ENCODE measurements around the gene PXYLP1. TPM values are rescaled to one million over a fixed set of nuclear protein-coding genes. Genes with fewer than 3 reads are reported as not detected.

PXYLP1 gene
- total RNA-seq, 1 donor from 2014 or later = 6.1 TPM

DNA sequence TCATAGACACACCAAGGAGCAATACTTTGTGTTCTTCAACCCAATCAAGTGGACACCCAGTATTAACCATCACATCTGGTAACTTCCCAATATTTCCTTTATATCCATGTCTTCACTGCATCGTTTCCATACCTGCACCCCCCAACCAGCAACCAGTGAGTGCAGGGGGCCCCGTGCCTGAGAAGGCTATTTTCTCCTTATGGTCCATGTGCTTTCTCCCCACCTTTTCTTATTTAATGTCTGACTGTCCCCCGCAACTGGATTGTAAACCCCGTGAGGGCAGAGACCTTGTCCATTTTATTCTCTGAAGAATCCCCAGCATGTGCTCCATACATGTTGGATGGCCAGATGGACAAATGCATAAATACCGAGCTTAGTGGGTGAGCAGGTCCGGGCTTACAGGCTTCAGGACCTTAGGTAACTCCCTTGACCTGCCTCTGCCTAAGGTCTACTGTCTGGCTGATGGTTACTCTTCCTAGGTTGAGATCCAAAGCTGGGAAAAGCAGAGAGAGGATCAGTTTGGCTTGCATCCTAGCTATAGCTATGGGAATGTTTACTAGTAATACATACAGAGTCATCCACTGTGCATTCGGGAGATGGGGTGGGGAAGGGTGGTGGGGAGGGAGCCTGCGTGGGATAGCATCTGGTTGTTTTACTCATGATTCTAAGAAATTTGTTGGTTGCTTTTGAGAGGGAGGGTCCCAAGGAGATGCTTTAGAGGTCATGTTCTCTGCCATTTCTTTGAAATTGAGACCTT lies 41.5 kb downstream of the PXYLP1 start:
- Histone ChIP-seq H3K4me3 (ENCODE audit: insufficient read depth, low read depth, low read length) (no peak overlapping the region), H3K9ac (ENCODE audit: low read length) (no peak overlapping the region), H3K4me1 (ENCODE audit: insufficient read depth, low read length) (peaks cover 5% of the 10 kb centered on the region), H2AFZ (ENCODE audit: low read depth, low read length) (no peak overlapping the region), H4K20me1 (ENCODE audit: insufficient read depth, low read length) (no peaks in the 10 kb centered on the region), H3K9me3 (ENCODE audit: insufficient read depth, low read depth, low read length) (no peaks in the 10 kb centered on the region), H3K27ac (ENCODE audit: low read depth, low read length) (no peak overlapping the region), H3K4me2 (ENCODE audit: low read length) (no peak overlapping the region), H3K79me2 (ENCODE audit: insufficient read depth, low read length) (no peaks in the 10 kb centered on the region), H3K27me3 (ENCODE audit: insufficient read depth, low read length) (no peaks in the 10 kb centered on the region), H3K36me3 (ENCODE audit: insufficient read depth, low read length) (no peaks in the 10 kb centered on the region)
- FAIRE-seq = no peak
- no peak overlapping the region for H3K4me3 Mint-ChIP-seq (ENCODE audit: unreplicated experiment)
- H3K36me3 Mint-ChIP-seq (ENCODE audit: low read depth, unreplicated experiment) = peaks cover 4% of the 10 kb centered on the region
- H3K4me1 Mint-ChIP-seq (ENCODE audit: low read depth, unreplicated experiment) = peaks cover 16% of the 10 kb centered on the region
- peaks cover 8% of the 10 kb centered on the region for H3K27me3 Mint-ChIP-seq (ENCODE audit: low read depth, unreplicated experiment)
- H3K9me3 Mint-ChIP-seq (ENCODE audit: unreplicated experiment) = no peaks in the 10 kb centered on the region
- no peak for TF ChIP-seq EZH2 (IDR thresholded peaks at IDR 0.05; ENCODE audit: insufficient read depth, low read length)
- no peak for DNase-seq (ENCODE audit: low read depth)
- H3K27ac Mint-ChIP-seq (ENCODE audit: unreplicated experiment) = no peak overlapping the region

DNA sequence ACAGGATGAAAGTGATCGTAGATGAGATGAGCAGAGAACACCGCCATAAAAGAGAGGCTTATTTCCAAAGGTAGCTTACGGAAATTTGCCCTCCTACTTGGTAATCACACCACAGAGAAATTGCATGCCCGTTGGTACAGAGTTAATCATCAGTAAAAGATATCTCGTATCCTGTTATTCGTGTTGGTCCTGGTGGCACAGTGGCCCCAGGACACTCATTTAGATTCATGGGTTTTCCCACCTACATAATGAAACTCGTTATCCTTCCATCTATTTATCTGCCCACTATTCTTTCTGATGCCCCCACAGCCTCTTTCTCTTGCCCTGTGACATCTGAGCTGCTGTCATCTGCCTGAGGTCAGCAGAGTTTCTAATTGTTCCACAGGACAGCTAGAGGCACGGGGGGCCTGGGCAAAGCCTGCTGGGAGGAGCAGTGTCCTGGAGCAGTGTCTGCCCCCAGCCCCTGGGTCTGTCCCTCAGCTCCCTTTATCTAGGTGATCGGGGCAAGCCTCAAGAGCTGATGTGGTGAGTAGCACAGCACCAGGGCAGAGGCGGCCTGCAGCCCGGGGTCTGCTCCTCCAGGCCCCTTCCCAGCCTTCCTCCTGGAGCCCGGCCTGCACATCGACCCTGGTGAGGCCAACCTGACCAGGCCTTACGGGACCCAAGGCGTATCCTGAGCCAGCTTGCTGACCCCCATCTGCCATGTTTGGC lies 42.2 kb downstream of the PXYLP1 start:
- TF ChIP-seq, protein P1, sequence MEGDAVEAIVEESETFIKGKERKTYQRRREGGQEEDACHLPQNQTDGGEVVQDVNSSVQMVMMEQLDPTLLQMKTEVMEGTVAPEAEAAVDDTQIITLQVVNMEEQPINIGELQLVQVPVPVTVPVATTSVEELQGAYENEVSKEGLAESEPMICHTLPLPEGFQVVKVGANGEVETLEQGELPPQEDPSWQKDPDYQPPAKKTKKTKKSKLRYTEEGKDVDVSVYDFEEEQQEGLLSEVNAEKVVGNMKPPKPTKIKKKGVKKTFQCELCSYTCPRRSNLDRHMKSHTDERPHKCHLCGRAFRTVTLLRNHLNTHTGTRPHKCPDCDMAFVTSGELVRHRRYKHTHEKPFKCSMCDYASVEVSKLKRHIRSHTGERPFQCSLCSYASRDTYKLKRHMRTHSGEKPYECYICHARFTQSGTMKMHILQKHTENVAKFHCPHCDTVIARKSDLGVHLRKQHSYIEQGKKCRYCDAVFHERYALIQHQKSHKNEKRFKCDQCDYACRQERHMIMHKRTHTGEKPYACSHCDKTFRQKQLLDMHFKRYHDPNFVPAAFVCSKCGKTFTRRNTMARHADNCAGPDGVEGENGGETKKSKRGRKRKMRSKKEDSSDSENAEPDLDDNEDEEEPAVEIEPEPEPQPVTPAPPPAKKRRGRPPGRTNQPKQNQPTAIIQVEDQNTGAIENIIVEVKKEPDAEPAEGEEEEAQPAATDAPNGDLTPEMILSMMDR (IDR thresholded peaks at IDR 0.05; ENCODE audit: insufficient read depth, low read depth, low read length) = no peak
- no peak for TF ChIP-seq EZH2 (IDR thresholded peaks at IDR 0.05; ENCODE audit: insufficient read depth, low read length)
- Mint-ChIP-seq H3K36me3 (ENCODE audit: low read depth, unreplicated experiment) (peaks cover 6% of the 10 kb centered on the region), H3K27ac (ENCODE audit: unreplicated experiment) (no peak overlapping the region), H3K9me3 (ENCODE audit: unreplicated experiment) (no peaks in the 10 kb centered on the region), H3K4me3 (ENCODE audit: unreplicated experiment) (no peak overlapping the region), H3K4me1 (ENCODE audit: low read depth, unreplicated experiment) (peaks cover 13% of the 10 kb centered on the region), H3K27me3 (ENCODE audit: low read depth, unreplicated experiment) (peaks cover 6% of the 10 kb centered on the region)
- Histone ChIP-seq H3K36me3 (ENCODE audit: insufficient read depth, low read length) (no peaks in the 10 kb centered on the region), H3K4me3 (ENCODE audit: insufficient read depth, low read depth, low read length) (no peak overlapping the region), H3K9ac (ENCODE audit: low read length) (no peak overlapping the region), H2AFZ (ENCODE audit: low read depth, low read length) (no peak overlapping the region), H3K9me3 (ENCODE audit: insufficient read depth, low read depth, low read length) (no peaks in the 10 kb centered on the region), H3K4me2 (ENCODE audit: low read length) (no peak overlapping the region), H3K27ac (ENCODE audit: low read depth, low read length) (no peak overlapping the region), H3K27me3 (ENCODE audit: insufficient read depth, low read length) (no peaks in the 10 kb centered on the region), H4K20me1 (ENCODE audit: insufficient read depth, low read length) (no peaks in the 10 kb centered on the region), H3K79me2 (ENCODE audit: insufficient read depth, low read length) (no peaks in the 10 kb centered on the region), H3K4me1 (ENCODE audit: insufficient read depth, low read length) (peaks cover 5% of the 10 kb centered on the region)
- DNase-seq (ENCODE audit: low read depth) (no peak), FAIRE-seq (no peak)

DNA sequence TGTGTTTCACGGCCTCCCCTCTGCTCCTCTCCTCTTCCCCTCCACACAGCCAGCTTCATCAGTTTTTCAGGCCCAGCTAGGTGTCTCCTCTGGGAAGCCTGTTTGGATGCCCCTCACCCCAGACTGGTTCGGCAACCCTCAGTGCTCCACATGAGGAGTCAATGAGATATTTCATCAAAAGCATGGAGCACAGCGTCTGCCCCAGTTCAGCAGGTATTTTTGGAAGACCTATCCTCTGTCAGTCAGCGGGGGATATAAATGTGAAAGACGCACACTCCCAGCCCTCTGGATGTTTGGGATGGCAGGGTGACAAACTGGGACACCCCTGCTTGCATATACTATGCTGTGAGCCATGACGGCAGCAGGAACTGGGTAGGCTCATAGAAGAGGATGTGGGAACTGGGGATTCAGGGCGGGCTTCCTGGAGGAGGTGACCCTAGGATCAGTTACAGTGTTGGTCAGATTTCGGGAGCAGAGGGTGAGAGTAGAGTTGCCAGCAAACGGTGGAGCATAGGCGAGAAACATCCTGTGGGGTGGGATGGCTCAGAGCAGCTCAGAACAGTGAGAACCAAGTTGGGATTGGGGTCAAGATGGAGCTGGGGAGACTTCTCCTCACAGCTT lies 42.9 kb downstream of the PXYLP1 start:
- H3K79me2 ChIP-seq (ENCODE audit: insufficient read depth, low read length) = no peaks in the 10 kb centered on the region
- peaks cover 10% of the 10 kb centered on the region for H3K4me1 ChIP-seq (ENCODE audit: insufficient read depth, low read length)
- no peaks in the 10 kb centered on the region for H4K20me1 ChIP-seq (ENCODE audit: insufficient read depth, low read length)
- H3K4me3 Mint-ChIP-seq (ENCODE audit: unreplicated experiment) = peak overlapping the region; percentile 52
- H3K4me1 Mint-ChIP-seq (ENCODE audit: low read depth, unreplicated experiment) = peaks cover 13% of the 10 kb centered on the region
- no peaks in the 10 kb centered on the region for H3K27me3 ChIP-seq (ENCODE audit: insufficient read depth, low read length)
- no peak for DNase-seq (ENCODE audit: low read depth)
- no peaks in the 10 kb centered on the region for H3K9me3 ChIP-seq (ENCODE audit: insufficient read depth, low read depth, low read length)
- no peak overlapping the region for H2AFZ ChIP-seq (ENCODE audit: low read depth, low read length)
- H3K9me3 Mint-ChIP-seq (ENCODE audit: unreplicated experiment) = no peaks in the 10 kb centered on the region
- H3K36me3 ChIP-seq (ENCODE audit: insufficient read depth, low read length) = no peaks in the 10 kb centered on the region
- H3K27ac Mint-ChIP-seq (ENCODE audit: unreplicated experiment) = peak overlapping the region; percentile 51
- H3K4me3 ChIP-seq (ENCODE audit: insufficient read depth, low read depth, low read length) = no peak overlapping the region
- TF ChIP-seq EZH2 (IDR thresholded peaks at IDR 0.05; ENCODE audit: insufficient read depth, low read length) = no peak
- TF ChIP-seq, protein P1 (IDR thresholded peaks at IDR 0.05; ENCODE audit: insufficient read depth, low read depth, low read length) = no peak
- H3K9ac ChIP-seq (ENCODE audit: low read length) = no peak overlapping the region
- H3K36me3 Mint-ChIP-seq (ENCODE audit: low read depth, unreplicated experiment) = peaks cover 6% of the 10 kb centered on the region
- no peak for FAIRE-seq
- no peak overlapping the region for H3K27ac ChIP-seq (ENCODE audit: low read depth, low read length)
- H3K4me2 ChIP-seq (ENCODE audit: low read length) = peak overlapping the region; percentile 24
- peaks cover 6% of the 10 kb centered on the region for H3K27me3 Mint-ChIP-seq (ENCODE audit: low read depth, unreplicated experiment)

All from astrocyte (in vitro differentiated cells and primary cell).